HG03103 (cell line): Measurements from ENCODE around the gene TAC4.
"Not testable (repeated sequence)": the region's sequence is repeated elsewhere in the genome, so short reads cannot be mapped to it uniquely, and the experiment has no call there.

ENCODE experiments used
- ATAC-seq: cut with Tn5 transposase; IDR thresholded peaks from one replicate; pipeline ENCODE4 v1.9.1; 2021; ENCODE audit warnings: low read depth; ENCODE audit not compliant: unreplicated experiment

Gene TAC4

DNA sequence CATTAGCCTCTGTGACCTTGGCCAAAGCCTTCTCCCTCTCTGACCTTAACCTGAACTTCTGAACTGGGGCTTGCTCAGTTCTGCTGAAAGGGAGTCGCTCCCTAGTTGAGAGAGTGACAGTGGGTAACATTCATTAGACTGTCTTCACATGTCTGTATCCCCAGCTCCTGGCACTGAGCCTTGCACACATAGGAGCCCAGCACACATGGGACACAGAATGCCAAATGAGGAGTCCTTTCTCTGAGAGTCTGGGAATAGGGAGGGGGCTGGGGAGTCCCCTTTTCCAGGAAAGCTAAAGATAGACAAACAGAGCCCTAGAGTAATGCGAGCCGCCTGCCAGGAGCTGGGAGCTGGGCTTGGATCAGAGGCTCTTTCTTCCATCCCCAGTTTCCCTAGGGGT lies 2.5 kb downstream of the TAC4 start:
- ATAC-seq = no peak

DNA sequence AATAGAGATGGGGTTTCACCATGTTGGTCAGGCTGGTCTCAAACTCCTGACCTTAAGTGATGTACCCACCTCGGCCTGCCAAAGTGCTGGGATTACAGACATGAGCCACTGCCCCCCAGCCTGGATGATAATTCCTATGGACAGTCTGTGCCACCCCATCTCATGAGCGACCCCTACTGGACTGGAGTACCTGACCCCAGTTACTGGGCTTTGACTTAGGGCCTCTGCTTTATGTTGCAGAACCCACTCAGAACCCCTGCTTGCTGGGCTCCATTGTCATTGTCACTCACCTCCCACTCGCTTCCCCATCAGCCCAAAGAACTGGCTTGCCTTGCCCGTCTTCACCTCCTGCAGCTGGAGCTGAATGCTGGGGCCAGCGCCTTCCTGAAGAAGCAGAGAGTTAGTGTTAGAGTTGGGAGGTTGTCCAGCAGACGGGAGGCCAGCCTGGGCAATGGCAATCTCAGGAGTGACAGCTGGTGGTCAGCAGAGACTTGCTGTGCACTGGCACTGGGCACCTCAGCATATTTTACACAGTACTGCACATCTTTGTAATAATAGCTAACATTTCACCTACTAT lies 4.0 kb downstream of the TAC4 start:
- no peak for ATAC-seq

DNA sequence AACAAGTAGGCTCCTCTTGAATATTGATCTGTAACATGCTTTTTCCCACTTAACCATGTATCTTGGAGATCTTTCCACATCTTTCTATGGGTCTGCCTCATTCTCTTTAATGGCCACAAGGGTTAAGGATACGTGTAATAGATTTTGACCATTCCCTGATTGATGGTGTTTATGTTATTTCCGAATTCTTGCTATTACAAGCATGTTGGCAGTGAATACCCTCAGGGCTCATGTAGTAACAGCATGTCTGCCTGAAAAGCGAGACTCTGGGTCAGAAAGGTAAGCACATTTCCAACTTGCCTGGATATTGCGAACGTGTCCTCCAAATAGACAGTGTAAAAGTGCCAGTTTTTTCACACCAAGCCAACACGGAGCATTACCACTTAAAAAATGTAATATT lies 5.0 kb downstream of the TAC4 start:
- no peak for ATAC-seq

DNA sequence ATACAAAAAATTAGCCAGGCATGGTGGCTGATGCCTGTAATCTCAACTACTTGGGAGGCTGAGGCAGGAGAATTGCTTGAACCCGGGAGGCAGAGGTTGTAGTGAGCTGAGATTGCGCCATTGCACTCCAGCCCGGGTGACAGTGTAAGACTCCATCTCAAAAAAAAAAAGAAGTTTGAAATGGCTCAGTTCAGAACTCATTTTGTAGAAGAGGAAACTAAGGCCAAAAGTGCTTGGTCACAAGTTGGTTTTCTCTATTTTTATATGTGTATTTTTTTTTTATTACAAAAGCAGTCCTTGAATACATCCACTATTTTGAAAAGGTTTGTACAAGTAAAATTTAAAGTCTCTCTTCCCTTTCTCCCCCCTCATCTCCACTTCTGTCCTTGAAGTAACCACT lies 5.5 kb downstream of the TAC4 start:
- ATAC-seq = no peak

DNA sequence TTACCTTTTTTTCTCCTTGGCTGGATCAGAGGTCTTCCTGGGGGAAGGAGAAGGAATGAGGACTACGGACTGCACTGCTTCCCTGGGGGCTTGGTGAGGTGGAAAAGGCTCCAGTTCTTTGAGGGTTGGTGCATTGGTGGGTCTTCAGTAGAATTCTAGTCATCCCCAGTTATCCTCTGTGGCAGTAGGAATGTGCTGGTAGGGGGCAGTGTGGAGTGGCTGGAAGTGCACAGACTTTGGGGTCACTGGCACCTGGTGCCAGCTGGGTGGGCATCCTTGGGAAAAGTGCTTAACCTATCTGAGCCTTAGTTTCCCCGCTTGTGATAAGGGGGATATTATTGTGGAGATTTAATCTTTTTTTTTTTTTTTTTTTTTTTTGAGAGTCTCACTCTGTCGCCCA lies 6.3 kb downstream of the TAC4 start:
- ATAC-seq = no peak

DNA sequence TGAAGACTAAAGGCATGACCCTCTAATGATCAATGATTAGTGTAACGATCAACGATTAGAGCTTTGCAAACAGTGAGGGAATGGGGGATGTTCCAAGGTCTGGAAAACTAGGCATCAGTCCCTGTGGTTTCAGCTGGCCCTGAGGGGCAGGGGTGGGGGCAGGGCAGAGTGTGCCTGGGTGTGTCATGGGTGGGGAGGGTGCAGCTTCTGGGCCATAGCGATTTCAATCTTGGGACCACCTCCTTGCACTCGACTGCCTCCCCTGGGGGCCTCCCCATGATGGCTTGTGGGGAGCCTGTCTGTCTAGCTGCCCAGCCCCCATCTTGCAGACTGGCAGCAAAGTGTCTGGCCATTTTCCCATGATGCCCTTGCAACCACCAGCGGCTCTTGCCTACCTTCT lies 8.4 kb downstream of the TAC4 start:
- no peak for ATAC-seq

DNA sequence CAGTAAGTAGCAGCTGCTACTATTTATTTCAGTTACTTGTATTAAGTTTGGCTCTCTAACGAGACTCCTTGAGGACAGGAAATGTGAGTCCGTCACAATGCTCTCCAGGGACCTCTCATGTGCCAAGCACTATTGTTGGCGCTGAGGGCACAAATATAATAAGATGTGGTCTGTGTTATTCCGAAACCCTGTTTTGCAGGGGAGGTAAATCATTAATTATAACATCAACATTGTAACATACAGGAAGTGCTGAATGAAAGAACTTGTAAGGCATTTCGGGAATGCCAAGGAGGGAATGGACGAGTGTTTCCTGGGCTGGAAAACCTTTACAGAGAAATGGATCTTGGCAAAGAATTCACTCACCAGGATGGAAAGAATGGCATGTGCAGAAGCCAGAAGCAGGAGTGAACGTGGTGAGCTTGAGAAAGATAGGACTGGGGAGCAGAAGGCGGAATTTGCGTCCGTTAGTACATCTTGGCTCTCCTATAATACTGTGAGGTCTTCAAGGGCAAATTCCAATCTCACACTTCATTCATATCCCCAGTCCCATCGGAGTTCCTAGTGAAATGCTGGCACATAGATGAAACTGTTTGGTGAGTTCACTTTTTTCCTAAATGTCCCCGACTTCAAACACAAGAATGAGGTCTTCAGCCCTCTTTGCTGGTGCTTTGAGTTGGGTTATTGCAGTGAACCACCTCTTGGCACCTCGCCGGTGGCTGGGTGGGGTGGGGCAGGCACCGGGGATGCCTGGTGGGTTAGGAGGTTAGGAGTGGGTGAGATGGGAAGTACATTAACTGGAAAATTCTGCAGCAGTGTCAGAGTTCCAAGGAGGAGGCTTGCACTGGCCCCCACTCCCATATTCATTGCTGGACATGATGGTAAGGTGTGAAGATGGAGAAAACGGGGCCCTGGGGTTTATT lies 11.5 kb downstream of the TAC4 start:
- ATAC-seq = no peak

DNA sequence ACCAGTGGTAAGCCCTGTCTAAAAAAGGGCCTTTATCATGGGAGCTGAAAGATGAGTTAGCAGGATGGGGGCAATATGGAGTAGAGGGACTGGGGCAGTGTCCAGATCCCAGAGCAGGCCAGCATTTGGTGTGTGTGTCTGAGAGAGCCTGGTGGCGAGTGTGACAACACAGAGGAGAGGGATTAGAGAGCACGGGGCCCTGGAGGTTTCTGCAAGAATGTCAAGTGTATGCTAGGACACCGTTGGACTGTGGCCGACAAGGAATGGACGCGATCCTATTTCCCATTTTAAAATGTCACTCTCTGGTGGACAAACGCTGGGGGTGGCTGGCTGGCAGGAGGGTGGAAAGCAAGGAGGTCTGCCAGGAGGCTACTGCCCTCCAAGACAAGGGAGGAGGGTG lies 12.4 kb downstream of the TAC4 start:
- no peak for ATAC-seq

DNA sequence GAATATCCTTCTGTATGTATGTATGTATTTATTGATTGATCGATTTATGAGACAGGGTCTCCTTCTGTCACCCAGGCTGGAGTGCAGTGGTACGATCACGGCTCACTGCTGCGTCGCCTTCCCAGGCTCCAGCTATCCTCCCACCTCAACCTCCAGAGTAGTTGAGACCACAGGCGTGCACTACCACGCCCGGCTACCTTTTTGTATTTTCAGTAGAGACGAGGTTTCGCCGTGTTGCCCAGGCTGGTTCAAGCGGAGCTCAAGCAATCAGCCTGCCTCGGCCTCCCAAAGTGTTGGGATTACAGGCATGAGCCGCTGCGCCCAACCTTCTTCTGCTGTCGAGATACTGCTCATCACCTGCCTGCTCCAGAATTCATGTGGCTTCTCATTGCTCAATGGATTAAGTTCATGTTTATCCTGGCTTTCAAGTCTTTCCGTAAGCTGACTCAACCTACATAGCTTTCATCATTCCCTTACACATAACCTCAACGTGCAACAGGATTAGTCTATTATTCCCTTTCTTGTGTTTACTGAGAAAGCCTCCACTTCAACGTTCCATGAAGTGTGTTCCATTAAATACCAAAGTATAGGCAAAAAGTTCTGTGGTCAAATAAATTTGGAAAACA lies 13.6 kb downstream of the TAC4 start:
- no peak for ATAC-seq

DNA sequence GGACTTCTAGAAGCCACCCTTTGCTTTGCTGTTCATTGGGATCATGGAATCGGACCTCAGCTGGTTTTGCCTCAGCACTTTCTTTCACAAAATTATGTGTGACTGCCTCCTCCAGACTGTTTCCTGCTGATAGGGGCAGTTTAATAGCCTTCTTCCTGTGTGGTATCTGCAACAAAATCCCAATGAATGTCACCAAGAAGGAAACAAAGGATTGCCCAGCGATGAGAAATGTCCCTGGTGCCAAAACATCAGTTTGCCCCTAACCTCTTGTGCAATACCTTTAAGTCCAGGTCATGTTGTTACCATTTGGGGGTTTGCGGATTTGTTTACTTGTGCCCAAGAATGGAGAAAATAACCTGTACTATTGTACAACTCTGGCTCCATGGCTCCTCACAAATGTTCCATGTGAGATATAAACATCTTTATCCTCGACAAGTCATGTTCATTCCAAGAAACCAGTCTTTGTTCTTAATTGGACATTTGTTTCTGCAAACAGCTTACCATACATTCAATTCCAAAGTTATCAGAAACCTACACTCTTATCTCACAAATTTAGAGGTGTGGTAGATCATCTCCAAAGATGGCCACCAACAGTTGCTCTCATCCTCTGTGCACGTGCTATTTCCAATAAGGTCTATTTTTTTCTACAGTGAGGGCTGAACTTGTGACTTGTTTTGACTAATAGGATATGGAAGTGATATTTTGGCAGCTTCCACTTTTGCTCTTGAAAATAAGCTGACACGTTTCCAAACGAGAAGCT lies 14.8 kb downstream of the TAC4 start:
- no peak for ATAC-seq

DNA sequence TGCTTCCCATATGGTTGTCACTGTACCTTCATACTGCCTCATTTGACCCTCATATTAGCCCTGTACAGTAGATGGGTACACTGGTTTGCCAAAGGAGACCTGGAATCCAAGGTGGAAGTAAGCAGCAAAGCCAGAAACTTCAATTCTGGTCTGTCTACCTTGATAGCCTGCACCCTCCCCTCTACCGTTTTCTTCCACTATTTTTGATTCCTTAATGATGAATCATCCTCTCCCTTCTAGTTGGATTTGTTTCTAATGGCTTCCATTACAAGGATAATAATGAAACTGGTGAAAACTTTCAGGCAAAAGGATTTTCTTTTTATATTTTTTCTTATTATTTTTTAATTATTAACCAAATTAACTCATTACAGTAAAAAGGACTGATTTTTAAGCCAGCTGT lies 17.3 kb downstream of the TAC4 start:
- ATAC-seq = no peak

DNA sequence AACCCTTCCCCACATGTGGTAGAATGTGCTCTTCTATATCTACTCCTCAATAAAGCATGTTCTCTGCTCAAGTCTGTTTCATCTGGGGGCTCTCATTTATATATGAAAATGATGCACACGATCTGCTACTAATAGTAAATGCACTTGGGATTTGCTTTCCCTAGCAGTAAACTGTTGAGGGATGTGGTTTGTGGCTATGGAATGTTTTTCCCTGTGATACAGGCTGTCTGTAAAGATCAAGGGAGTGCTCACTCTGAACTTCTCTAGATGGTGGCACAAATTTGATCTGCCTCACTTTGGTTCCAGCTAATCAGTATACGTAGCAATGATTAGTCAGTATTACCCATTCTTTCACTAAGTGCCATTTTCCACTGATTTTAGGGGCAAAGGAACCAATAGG lies 18.8 kb downstream of the TAC4 start:
- ATAC-seq = no peak

DNA sequence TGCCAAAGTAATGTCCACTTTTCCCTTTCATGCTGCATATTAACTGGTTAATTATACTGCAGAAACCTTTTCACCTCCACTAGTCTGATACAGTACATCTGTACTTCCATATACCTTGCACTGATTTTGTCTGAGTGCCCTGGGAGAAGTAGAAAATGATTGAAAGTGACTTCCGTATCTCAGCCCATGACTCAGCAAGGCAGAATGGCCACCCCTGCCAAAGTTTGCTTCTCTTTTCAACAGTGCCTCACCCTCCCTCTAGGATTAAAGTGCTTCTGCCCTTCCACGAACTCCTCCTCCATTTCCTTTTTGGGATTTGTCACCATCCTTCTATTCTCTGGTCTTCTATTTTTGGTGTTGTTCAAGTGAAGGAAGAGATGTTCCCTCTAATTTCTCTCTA lies 19.5 kb downstream of the TAC4 start:
- ATAC-seq = not testable (repeated sequence)

DNA sequence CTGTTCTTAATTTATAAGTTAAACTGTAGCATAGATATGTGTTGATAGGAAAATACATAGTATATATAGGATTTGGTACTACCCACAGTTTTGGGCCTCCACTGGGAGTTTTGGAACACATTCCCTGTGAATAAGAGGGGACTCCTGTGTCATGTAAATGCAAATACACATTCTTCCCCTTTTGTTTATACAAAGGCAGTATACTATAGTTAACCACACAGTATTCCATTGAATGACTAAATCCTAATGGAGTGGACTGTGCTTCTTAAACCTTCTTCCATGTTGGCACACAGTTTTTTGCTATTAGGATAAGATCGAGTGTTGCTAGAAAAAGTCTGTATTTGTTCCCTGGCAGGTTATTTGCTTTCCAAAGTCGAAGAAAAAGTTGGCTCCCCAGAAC lies 22.2 kb downstream of the TAC4 start:
- no peak for ATAC-seq

DNA sequence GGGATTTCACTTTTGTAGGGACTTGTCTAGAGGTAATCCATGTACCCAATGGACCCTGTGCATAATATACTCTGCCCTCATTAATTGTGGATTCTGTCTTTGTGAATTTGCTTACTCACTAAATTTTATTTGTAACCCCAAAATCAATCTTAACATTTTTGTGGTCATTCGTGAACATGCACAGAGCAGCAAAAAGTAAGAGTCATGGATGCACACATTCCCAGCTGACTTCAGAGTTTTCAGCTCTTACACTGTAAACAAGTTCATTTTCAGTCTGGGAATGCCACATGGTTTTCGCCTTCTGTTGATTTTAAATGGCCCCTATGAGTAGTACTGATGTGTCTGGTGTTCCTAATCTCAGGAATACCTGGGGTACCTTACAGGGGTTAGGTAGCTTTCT lies 24.3 kb downstream of the TAC4 start:
- no peak for ATAC-seq

DNA sequence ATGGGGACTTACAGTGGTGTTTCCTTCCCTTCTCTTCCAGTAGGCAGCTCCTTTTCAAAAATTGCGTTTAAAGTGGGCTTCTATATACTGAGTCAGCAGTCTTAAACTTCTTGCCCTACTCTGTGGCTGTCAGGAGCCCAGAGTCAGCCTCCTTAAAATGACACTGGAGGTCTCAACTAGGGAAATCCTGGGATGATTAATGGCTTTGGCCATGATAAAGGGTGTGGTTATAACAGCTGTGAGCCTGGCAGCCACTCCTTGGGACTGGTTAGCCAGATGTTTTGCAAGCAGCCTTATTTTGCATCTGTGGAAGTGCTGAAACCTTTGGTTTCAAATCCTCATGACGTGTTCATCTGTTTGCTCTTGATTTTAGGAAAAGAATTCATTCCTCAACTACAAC lies 25.0 kb downstream of the TAC4 start:
- no peak for ATAC-seq

DNA sequence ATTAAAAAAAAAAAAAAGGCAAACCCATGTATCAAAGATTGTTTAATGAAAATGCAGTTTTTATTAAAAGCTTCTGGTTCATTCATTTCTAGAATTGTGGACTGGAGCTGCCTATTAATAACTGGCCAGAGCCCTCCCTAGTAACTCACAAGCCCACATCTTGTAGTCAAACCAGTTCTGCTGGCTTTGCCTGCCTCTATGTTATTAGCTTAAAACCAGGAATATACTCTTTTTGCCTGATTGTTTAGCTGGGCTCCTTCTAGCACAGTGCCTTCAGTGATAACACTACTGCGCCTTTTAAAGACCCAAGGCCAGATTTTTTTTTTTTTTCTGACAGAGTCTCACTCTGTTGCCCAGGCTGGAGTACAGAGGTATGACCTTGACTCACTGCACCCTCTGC lies 26.0 kb downstream of the TAC4 start:
- no peak for ATAC-seq

DNA sequence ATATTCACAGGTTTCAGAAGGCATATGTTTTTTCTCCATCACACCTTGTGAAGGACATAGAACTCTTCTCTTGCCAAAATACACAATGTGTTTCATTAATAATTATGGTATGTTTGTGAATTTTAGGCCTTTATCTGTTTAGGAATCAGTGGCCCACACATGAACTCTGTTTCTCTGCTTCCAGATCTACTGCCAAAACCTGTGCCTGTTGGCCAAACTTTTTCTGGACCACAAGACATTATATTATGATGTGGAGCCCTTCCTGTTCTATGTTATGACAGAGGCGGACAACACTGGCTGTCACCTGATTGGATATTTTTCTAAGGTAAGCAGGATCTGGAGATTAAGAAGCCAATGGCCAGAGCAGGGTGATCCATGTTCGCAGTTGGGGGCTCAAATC lies 26.4 kb downstream of the TAC4 start:
- no peak for ATAC-seq

DNA sequence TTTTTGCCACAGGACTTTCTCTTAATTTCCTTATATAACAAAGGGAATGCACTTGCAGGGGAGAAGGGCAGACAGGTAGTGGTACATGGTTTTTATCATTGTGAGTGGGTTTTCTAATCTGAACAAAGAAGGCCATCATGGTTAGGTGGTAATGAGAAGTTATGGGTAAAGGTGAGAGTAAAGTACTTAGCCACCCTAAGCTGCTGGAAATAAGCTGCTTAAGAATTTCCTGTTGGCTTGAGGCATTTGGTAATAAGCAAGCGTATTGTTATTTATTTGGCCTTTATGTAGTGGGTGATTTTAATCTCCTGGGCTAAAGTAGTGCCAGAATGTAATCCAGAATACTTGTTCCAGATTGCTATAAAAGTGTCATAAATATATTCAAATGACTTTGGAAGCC lies 27.1 kb downstream of the TAC4 start:
- ATAC-seq = no peak

DNA sequence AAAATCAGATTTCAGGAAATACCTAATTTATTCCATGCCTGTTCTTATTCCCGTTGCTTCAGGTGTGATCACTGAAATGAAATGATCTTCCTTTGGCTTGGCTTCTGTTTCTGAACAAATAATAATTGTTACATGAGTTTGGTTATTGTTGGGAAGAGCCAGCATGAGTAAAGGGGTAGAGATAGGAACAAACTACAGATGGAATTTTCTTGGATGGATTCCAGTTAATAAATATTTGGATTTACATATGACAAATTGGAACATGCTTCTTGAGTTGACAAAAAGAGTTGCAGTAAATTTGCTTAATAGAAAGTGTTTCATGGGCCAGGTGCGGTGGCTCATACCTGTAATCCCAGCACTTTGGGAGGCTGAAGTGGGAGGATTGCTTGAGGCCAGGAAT lies 28.2 kb downstream of the TAC4 start:
- no peak for ATAC-seq

DNA sequence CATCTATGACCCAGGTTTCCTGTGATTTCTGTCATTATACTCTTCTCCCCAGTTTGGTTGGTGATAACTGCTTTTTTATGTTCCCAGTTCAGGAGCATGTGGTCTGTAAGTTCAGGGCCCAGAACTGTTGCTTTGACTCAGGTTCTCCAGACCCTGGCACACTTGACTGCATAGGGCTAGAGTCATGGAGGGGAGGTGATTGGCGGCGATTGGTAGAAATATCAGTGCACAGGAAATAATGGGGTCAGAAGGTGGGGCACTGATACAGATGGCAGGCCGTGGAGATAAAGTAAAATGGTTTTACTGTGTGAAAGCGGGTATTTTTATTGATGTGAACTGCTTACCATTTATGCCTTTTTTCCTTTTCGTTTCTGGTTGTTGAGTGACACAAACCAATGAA lies 28.7 kb downstream of the TAC4 start:
- no peak for ATAC-seq
